Activated B cell treated with CpG ODN at 0.5 μM for 24 hours (primary cell): ENCODE results near the gene CA10. TPM values are rescaled to one million over a fixed set of nuclear protein-coding genes. Genes with fewer than 3 reads are reported as not detected.

Source experiments
- ATAC-seq: fragments of 200-7000 bp; cut with Tn5 transposase; one replicate; pipeline ENCODE4 v1.10.0; 2021; ENCODE audit warnings: low read depth, mild to moderate bottlenecking, moderate library complexity
- CTCF ChIA-PET: fragments of 350-600 bp; sonication (Branson Sonifier 250); formaldehyde crosslinking; loops from one replicate; lab custom pipeline; 2021; ENCODE audit warnings: antibody characterized with exemption; lab: Charles Lee
- POLR2A ChIA-PET: fragments of 350-600 bp; sonication (Branson Sonifier 250); formaldehyde crosslinking; loops from one replicate; lab custom pipeline; 2021; ENCODE audit warnings: antibody characterized with exemption; lab: Charles Lee
- DNase-seq: peaks from one replicate; pipeline ENCODE4 v3.0.0; 2022
- H3K27ac Mint-ChIP-seq: one replicate; pipeline ENCODE4 v1.8.0; 2020; ENCODE audit warnings: mixed read lengths
- H3K27me3 Mint-ChIP-seq: one replicate; pipeline ENCODE4 v1.8.0; 2021; ENCODE audit warnings: mixed read lengths
- H3K36me3 Mint-ChIP-seq: one replicate; pipeline ENCODE4 v1.8.0; 2021; ENCODE audit warnings: low read depth, mixed read lengths
- H3K4me1 Mint-ChIP-seq: one replicate; pipeline ENCODE4 v1.8.0; 2021; ENCODE audit warnings: mixed read lengths
- H3K4me3 Mint-ChIP-seq: one replicate; pipeline ENCODE4 v1.8.0; 2020; ENCODE audit warnings: mild to moderate bottlenecking, mixed read lengths
- H3K9me3 Mint-ChIP-seq: one replicate; pipeline ENCODE4 v1.8.0; 2020; ENCODE audit warnings: mixed read lengths
- CTCF ChIP-seq: fragments of 200-600 bp; IDR thresholded peaks from one replicate; pipeline ENCODE4 v1.8.0; 2022; ENCODE audit warnings: antibody characterized with exemption, mild to moderate bottlenecking
- intact Hi-C: fragments of 100-400 bp; cut with micrococcal nuclease; formaldehyde crosslinking; loops from one replicate; pipeline ENCODE4 v1.15.1; 2024
- total RNA-seq: library from RNA; stranded (reverse); gene quantifications from 2 replicates; pipeline ENCODE4 v1.2.3, GENCODE V29; 2022

The CA10 gene
- total RNA-seq, 1 donor from 2014 or later: not detected

DNA sequence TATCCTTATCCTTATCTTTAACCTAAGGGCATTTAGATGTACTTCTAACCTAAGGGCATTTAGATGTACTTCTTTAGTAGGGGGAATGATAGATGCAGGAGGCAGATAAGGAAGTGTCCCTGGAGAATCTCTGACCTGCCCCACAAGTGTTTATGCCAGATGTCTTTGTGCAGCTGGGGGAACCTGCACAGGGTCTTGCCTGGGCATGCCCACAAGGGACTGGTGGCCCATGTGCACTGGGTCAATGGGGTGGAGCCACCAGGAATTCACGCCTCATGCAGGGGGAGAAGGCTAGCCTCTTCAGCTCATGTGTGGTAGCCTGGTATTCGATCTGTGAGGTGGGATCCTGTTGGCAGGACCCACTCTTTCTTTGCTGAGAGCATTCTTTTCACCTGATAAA is 38.0 kb downstream of the CA10 start:
- H3K27me3 Mint-ChIP-seq: no peaks in the 10 kb centered on the region
- TF ChIP-seq CTCF: no peak
- CTCF ChIA-PET: no interaction called here

DNA sequence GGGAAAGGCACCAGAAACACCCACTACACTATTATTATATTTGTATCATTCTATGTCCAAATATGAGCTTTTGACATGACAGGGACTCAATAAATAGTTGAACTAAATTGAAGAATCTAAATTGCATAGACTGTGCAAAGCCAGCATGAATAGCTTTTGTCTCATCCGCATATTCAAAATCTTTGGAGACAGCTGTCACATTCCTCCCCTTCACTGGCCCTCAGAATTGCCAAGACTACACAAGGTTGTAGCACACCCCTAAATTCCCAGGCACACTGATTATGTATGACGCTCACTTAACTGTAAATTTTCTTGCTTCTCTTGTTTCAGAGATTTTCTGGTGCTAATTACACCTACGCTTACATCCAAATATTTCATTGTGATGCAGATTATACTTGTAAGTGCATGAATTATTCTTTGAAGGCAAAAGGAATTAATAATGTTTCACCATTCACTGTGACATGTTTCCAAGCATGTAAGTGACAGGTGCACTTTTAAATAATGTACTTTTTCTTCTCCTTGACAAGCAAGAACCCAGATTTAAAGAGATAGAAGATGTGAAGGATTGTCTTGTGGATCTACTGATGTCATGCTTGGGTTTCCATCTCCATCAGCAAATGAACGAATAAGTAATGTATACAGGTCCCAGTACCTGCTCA is 47.5 kb downstream of the CA10 start:
- H3K27me3 Mint-ChIP-seq: no peaks in the 10 kb centered on the region
- ChIA-PET POLR2A (no interaction called here), CTCF (no interaction called here)
- H3K4me3 Mint-ChIP-seq: no peak overlapping the region
- no peak for ATAC-seq
- no peaks in the 10 kb centered on the region for H3K9me3 Mint-ChIP-seq
- TF ChIP-seq CTCF: no peak
- no peak for DNase-seq
- H3K36me3 Mint-ChIP-seq: no peaks in the 10 kb centered on the region
- no peak overlapping the region for H3K27ac Mint-ChIP-seq
- intact Hi-C loops: no loop called here
- no peaks in the 10 kb centered on the region for H3K4me1 Mint-ChIP-seq

More for the DNA sequence above, 38.0 kb downstream of the CA10 start:
- Mint-ChIP-seq H3K27ac (no peak overlapping the region), H3K4me3 (no peak overlapping the region), H3K9me3 (peaks cover 8% of the 10 kb centered on the region), H3K36me3 (no peaks in the 10 kb centered on the region), H3K4me1 (no peaks in the 10 kb centered on the region)
- POLR2A ChIA-PET: no interaction called here
- no peak for ATAC-seq
- DNase-seq: no peak
- intact Hi-C loops: no loop called here

DNA sequence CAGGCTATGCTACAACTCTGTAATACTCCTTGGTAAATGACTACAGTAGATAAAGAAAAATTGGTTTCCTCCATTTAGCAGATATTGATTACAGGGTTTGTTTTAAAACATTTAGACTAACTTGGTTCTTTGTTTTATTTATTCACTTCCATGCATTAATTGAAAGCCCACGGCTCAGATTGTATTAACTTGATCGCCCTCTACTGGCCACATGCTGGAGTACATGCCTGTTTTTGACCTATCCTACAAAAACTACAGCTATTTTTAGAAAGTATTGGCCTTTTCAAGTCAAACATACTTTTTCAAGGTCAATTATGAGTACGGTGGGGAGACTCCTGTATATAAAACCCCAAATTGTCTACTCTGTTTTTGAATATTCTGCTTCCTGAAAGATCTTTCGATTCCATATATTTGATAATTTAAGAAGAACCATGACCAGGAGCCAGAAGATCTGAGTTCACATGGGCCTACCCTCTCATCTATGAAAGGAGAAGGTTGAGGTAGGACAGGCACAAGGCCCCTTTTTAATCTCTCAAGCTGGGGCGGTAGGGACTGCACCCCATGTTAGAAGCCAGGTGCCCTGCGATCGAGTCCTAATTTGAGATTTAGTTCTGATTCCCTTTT is 51.8 kb downstream of the CA10 start:
- TF ChIP-seq CTCF: no peak
- Mint-ChIP-seq H3K4me1 (no peaks in the 10 kb centered on the region), H3K9me3 (peaks cover 3% of the 10 kb centered on the region), H3K27ac (no peak overlapping the region), H3K4me3 (no peak overlapping the region), H3K27me3 (no peaks in the 10 kb centered on the region), H3K36me3 (no peaks in the 10 kb centered on the region)
- ATAC-seq (no peak), DNase-seq (no peak)
- POLR2A ChIA-PET: no interaction called here
- CTCF ChIA-PET: interaction anchor here (1.2 kb wide), 1 partner anchor 29 kb away, joined by 3 read pairs; no protein-coding TSS in a partner anchor
- intact Hi-C loops: no loop called here

GRCh38 chr17:52106072-52106471 is 52.4 kb downstream of the CA10 start:
- CTCF ChIA-PET: interaction anchor here (1.2 kb wide), 1 partner anchor 30 kb away, joined by 3 read pairs; no protein-coding TSS in a partner anchor
- no peak for DNase-seq

More at GRCh38 chr17:52106072-52106471, 52.4 kb downstream of the CA10 start:
- Mint-ChIP-seq H3K9me3 (peaks cover 4% of the 10 kb centered on the region), H3K27ac (no peak overlapping the region), H3K4me1 (no peaks in the 10 kb centered on the region), H3K4me3 (no peak overlapping the region), H3K27me3 (no peaks in the 10 kb centered on the region), H3K36me3 (no peaks in the 10 kb centered on the region)
- POLR2A ChIA-PET: no interaction called here
- ATAC-seq: no peak
- intact Hi-C loops: no loop called here
- no peak for TF ChIP-seq CTCF
